Muscle of arm (tissue), 12 donors: ENCODE results near the gene UFC1. TPM values are rescaled to one million over a fixed set of nuclear protein-coding genes. Genes with fewer than 3 reads are reported as not detected.

Source experiments
- DNase-seq: peaks from one replicate; pipeline ENCODE4 v3.0.0-alpha.2; 2013
- polyA plus RNA-seq, 12 donors: library from polyadenylated mRNA; unstranded; fragments of 120-200 nt; gene quantifications; one replicate each; pipeline ENCODE4 v1.2.1, GENCODE V29; 2013; ENCODE audit not compliant: insufficient read length in 12 of 12

Gene UFC1
- polyA plus RNA-seq, 12 donors, result 90.7 to 129 (median 108) TPM; not detected in 1

DNA sequence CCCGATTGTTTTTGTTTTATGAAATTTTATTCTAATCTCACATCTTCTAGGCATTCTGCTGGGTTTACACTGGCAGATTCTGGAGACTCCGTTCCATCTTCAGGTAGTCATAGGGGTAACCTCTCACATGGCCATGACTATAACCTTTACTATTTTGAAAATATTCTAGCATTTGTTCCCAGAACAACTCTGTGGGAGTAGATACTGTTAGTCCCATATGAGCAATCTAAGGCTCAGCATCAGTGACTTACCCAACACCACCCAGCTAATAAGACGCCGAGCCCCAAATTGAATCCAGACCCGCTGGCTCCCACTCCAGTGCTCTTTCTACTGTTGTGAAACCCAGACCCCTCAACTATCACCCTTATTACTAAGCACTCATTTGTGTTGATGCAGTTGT is 35.3 kb downstream of the UFC1 start:
- DNase-seq, result no peak

DNA sequence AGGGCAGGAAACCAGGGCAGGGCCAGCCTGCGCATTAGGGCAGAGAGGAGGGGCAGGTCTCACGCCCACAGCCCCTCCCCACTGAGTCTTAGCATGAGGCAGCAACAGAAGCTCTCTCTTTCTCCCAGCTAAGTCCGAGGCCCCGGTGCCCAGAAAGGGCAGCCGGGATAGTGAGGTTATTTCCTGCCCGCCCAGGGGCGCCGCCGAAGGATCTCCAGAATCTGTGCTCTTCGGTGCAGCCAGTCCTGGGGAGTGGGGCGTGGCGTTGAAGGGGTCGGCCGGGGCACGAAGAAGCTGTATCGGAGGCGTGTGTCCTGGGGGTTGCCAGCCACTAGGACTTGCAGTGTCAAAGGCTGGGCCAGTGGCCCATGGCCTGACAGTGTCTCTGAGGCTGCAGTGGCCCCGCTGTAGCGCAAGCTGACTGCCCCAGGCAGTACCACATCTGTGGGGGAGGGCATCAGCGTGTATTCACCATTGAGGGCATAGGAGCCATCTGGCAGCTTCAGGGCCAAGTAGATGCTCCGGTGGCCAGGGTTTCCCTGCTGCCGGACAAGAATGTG is 37.3 kb downstream of the UFC1 start:
- no peak for DNase-seq

DNA sequence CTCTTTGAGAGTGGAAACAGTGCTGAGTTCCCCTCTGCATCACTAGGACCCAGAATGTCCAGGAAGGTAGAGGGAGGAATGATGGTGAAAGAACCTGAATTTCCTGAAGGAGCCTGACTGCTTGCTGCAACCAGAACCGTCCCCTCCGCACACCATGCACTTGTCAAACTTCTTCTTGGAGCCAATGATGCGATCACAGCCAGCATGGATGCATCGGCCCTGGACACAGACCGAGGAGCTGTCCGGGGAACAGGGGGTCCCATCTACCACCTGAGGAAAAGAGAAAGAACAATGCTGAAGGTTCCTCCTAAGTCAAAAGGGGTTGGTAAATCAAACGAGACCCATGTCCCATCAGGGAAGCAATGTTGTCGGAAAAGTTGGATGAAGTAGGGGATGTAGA is 38.2 kb downstream of the UFC1 start:
- no peak for DNase-seq

- DNase-seq, result peak; percentile 67
These were observed 39.0 kb downstream of the UFC1 start for GRCh38 chr1:161192476-161193465.

- DNase-seq, result no peak
These were observed 39.9 kb downstream of the UFC1 start for GRCh38 chr1:161193561-161194235.

GRCh38 chr1:161195171-161195570 is 41.4 kb downstream of the UFC1 start:
- no peak for DNase-seq

- DNase-seq, result no peak
These were observed 42.3 kb downstream of the UFC1 start for GRCh38 chr1:161196111-161196510.

DNA sequence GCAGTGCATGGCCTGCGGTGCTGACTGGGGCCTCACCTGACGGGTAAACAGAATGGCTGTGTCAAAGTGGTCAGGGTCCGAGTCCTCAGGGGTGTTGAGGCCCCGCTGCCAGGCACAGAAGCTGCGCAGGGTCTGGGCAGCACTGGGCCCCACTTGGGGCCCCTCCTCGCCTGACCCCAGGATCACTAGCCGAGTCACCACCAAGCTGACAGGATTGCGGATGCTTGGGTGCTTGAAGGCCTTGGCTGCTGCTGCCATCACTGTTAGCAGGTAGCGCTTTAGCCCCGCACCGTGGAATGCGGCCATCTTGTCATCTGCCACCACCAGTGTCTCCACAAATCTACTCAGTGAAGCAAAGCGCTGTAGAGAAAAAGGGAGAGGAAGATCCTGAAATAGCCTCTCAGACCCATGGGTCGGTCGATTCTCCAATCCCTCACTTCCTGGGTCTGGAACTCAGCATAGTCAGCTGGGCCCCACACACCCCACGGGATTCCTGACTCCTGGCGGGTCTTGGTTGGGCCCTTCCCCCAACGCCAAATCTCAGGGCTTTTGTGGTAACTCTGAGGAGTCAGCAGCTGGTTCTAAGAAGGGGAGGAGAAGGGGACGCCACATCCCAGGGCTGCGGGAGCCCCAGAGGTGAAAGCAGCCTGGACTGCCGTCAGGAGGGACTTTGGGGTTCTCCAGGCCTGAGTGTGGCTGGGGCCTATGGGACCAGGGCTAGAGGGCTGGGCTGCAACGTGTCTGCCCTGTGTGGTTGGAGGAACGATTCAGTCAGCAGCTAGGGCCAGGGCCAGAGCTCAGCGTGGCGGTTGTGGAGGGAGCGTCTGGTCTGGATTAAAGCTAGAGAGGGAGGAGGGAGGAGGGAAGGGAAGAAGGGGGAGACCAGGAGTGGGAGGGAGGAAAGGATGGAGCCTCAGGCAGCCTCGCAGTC is 43.0 kb downstream of the UFC1 start:
- DNase-seq, result peak; percentile 91

DNA sequence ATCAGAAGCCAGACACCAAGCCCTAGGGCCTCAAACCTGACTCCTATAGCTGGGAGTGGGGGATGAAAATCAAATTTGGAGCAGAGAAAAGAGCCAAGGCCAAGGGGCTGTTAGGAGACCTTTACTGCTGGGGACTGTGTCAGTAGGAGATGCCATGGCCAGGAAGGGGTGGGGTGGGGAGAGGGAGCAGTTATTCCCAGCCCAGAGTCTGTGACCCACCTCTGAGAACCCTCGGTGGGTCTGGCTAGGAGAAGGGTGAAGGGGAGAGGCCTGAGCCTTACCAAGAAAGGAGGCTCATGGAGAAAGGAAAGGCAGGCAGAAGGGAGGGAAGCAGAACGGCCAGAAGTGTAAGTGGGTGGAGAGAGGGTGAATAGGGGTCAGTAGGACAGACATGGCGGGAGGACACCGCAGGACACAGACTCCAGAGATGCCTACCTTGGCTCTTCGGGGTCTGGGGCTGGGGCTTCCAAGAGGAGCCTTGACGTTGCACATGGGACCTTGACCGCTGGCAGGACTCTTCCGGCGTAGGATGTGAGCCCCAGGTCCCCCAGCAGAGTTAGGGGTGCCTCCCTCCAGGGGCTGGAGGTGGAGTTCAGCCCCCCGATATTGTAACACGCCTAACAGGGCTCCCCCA is 43.9 kb downstream of the UFC1 start:
- no peak for DNase-seq

GRCh38 chr1:161198194-161198896 is 44.6 kb downstream of the UFC1 start:
- DNase-seq, result peak; percentile 59

GRCh38 chr1:161198897-161199431 is 45.2 kb downstream of the UFC1 start, which contains the start of gene ADAMTS4:
Gene ADAMTS4, minus strand, starts transcription at chr1:161199054. Its CDS starts 427 bp downstream, at chr1:161198627.
- peak; percentile 87 for DNase-seq

DNA sequence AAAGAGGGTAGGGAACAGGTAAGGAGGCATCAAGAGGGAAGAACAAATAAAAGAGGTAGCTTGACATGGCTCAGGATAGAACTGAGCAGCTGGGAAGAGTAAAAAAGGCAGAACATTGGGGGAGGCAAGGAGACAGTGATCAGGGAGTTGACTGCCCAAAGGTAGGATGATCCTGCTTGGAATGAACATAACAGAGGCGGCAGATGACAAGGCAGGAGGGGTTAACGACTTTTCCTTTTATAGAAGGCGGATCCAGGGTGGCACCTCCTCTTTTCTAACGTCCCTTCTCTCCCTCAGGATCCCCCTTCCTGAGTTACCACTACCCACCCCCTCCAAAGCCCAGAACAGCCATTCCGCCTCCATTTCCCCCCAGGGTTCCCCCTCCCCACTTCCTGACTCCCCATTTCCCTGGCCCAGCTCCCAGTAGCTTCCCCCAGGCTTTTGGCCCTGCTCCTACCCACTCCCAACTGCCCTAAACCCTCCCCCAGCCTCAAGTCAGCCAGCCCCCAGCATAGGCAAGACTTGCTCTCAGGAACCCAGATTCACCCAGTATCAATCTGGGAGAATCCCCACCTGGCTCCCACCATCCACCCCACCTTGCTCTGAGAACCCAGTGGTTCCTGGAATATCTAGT is 45.8 kb downstream of the UFC1 start:
- DNase-seq, result no peak

- DNase-seq, result no peak
These were observed 46.7 kb downstream of the UFC1 start for GRCh38 chr1:161200421-161200991.

DNA sequence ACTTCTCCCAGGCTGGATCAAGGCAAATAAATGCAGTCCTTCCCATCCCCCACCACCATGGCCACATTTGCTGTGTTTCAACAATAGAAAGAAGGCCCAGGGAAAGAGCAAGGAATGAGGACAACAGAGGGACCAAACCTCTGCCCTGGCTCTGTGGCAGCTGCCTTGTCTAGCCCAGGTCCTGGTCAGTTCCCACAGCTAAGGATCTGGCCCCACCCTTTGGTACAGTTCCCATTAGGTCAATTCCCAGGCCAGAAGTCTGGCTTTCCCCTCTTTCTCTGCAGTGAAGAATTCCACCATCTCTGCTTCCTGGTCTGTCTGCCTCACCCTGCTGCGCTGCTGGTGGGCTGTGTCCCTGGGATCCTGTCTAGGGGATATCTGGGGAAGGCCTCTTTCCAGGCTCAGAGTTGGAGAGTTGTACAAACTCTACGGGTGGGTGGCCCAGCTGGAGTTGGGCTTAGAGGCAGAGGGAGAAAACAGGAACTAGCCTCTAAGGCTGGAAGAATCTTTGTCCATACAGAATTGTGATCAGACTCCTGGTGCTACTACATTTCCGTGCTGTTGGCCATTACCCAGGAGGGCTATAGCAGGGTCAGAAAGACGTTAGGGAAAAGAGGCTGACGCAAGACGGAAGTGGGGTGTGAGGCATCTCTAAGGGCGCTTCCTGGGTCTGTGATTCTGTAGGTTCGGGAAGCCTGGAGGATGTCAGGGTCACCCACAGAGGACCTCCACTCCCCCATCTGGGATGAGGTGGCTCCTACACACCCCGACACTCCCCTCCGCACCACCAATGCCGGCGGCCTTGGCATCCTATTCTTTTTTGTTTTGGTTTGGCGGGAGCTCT is 47.4 kb downstream of the UFC1 start:
- DNase-seq, result peak; percentile 70

- DNase-seq, result peak; percentile 98
These were observed 48.3 kb downstream of the UFC1 start, which contains the start of gene NDUFS2 for GRCh38 chr1:161201836-161202712. Gene NDUFS2, plus strand, starts transcription at chr1:161202367. Its CDS starts 19 bp downstream, at chr1:161202386.

DNA sequence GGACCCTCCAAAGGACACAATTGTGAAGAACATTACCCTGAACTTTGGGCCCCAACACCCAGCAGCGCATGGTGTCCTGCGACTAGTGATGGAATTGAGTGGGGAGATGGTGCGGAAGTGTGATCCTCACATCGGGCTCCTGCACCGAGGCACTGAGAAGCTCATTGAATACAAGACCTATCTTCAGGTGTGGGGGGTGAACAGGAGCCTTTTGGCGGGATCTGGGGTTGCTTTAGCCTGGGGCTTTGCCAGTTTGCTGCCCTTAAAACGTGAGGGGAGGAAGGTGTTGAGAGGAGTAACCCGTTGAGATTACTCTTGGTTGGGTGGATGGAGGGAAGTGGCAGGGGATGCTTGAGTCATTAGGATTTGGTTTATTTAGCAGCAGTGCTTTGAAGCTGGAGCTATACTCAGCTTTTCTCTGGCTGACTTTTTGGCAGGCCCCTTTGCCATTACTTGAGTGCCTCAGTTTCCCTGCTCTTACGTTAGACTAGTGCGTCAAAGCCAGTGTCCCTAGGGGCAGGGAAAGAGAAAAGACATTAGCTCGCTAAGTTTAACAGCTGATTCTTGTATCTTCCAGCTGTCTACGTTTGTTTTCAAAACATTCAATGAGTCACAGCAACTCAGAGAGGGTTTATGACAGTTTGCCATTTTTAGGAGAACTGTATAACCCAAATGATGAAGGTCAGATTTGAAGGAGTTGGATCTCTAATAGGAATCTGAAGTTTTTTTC is 52.8 kb downstream of the UFC1 start:
- no peak for DNase-seq
